HG03045 (cell line): Measurements from ENCODE around the gene RND2.
"Not testable (repeated sequence)": the region's sequence is repeated elsewhere in the genome, so short reads cannot be mapped to it uniquely, and the experiment has no call there.

Experiments
- ATAC-seq: cut with Tn5 transposase; IDR thresholded peaks from one replicate; pipeline ENCODE4 v1.9.1; 2021; ENCODE audit warnings: mild to moderate bottlenecking, moderate library complexity; ENCODE audit not compliant: unreplicated experiment

Gene RND2

GRCh38 chr17:43024407-43025289, at the start of gene RND2:
TSS of gene RND2 (plus strand) at chr17:43025231. CDS start at chr17:43025348, 117 bp downstream.
- ATAC-seq: no peak

- no peak for ATAC-seq
Observed at GRCh38 chr17:42975265-42975664, 49.8 kb upstream of the RND2 start.

GRCh38 chr17:42975701-42976100, 49.3 kb upstream of the RND2 start:
- ATAC-seq: not testable (repeated sequence)

GRCh38 chr17:42979511-42980273, 45.3 kb upstream of the RND2 start, which contains the start of gene PTGES3L:
TSS of gene PTGES3L (minus strand) at chr17:42980080. CDS start at chr17:42980053, 27 bp downstream.
- no peak for ATAC-seq

DNA sequence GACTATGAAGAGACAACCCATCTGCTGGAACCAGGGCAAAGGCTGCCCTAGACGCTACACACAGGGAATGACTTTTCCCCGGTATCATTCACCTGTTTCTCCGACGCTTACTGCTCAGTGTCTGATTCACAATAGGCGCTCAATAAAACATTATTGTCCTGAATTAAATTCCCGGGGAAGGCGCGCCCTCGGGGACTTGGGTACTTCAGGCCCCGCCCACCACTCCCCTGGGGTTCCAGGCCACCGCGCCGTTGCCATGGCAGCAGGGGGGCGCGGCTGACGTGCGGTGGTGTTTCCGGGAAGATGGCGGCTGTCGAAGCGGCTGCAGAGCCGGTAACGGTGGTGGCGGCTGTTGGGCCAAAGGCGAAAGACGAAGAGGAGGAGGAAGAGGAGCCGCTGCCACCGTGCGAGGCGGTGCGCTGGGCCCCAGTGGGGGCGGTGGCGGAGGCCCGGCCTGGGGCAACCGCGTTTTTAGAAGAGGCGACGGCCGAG, 44.7 kb upstream of the RND2 start, which contains the start of gene RUNDC1:
RUNDC1 (plus strand) TSS at position 292 of the 492 bp plus-strand sequence; CDS start at position 304, 12 bp downstream.
- peak; percentile 60 for ATAC-seq

DNA sequence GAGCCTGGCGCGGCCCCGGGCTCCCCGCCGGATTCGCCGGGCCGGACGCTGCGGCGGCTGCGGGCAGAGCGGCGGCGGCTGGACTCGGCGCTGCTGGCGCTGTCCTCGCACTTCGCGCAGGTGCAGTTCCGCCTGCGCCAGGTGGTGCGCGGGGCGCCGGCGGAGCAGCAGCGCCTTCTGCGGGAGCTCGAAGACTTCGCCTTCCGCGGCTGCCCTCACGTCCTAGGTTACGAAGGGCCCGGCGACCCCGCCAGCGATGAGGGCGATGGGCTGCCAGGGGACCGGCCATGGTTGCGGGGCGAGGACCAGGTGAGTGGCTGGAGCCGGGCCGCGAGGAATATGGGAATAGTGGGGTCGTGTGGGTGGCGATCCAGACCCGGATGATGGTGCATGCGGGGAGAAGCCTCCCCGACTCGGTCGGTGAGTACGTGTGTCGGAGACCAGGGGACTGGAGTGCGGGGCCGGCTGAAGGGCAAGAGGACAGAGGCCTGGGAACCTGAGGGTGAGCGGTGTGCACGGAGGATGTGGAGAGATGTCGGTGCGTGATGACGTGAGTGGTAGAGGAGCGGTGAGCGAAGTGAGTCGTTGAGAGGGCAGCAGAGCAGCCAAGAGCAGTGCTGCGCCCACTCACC, 44.1 kb upstream of the RND2 start:
- ATAC-seq: peak; percentile 45

DNA sequence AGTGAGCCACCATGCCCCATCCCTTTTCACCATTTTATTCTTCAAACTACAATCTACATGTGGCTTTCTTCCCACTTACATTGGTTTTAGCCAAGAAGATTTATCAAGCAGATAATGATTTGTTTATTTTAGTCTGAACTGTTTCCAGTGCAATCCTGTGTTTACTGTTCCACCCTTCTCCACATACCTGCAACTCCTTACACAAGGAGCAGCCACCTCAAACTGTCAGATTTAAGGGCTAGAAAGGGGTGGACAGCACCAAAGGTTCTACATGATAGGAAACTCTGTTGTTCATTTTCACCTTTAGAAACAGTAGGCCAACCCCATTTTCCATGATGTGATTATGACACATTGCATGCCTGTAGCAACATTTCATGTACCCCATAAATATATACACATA, 42.8 kb upstream of the RND2 start:
- no peak for ATAC-seq

- ATAC-seq: no peak
Observed at GRCh38 chr17:42985225-42985624, 39.8 kb upstream of the RND2 start.

GRCh38 chr17:42989141-42989540, 35.9 kb upstream of the RND2 start:
- no peak for ATAC-seq

DNA sequence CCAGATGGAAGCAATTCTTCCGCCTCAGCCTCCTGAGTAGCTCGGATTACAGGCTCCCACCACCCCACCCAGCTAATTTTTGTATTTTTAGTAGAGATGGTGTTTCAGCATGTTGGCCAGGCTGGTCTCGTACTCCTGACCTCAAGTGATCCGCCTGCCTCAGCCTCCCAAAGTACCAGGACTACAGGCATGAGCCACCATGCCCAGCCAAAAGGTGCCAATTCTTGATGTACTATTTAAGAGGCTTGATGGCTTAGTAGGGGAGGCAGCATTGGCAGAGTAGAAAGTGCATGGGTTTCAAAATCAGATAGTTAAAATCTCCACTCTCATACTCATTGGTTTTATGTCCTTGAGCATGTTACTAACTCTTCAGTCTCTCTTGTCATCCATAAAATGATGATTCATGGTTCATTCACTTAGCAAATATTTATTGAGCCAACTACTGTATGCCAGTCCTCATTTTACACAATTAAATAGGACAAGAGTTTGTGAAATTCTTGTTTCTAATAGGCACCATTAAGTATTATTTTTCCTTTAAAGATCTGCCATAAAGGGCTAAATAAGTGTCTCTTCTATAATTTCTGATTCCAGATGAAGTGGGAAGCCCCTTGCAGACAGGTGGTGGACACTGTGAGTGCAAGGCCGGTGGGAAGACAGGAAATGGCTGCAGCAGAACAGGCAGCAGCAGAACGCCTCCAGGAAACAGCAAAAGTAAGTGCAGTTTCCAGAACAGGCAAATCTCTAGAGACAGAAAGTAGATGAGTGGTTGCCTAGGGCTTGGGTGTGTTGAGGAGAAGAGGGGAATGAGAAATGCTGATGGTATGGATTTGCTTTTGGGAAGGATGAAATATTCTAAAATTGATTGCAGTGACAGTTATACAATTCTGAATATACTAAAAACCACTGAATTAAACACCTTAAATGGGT, 35.0 kb upstream of the RND2 start:
- no peak for ATAC-seq

- ATAC-seq: no peak
Observed at GRCh38 chr17:42991471-42991870, 33.6 kb upstream of the RND2 start.

GRCh38 chr17:42992872-42993271, 32.2 kb upstream of the RND2 start:
- ATAC-seq: no peak

- not testable (repeated sequence) for ATAC-seq
Observed at GRCh38 chr17:42993913-42994312, 31.1 kb upstream of the RND2 start.

- no peak for ATAC-seq
Observed at GRCh38 chr17:42997390-42997983, 27.5 kb upstream of the RND2 start.

GRCh38 chr17:42997984-42998938, 26.8 kb upstream of the RND2 start, which contains the start of gene RPL27:
TSS of gene RPL27 (plus strand) at chr17:42998419. CDS start at chr17:42998751, 332 bp downstream.
- ATAC-seq: peak; percentile 90

GRCh38 chr17:42999003-42999525, 26.0 kb upstream of the RND2 start:
- ATAC-seq: no peak

DNA sequence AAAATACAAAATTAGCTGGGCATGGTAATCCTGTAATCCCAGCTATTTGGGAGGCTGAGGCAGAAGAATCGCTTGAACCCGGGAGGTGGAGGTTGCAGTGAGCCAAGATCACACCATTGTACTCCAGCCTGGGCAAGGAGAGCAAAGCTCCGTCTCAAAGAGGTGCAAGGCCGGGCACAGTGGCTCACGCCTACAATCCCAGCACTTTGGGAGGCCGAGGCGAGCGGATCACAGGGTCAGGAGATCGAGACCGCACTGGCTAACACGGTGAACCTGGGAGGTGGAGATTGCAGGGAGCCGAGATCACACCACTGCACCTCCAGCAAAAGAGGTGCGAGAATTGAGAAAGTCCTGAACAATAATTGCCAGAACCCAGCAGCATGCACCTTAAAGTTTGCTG, 24.1 kb upstream of the RND2 start:
- ATAC-seq: not testable (repeated sequence)

DNA sequence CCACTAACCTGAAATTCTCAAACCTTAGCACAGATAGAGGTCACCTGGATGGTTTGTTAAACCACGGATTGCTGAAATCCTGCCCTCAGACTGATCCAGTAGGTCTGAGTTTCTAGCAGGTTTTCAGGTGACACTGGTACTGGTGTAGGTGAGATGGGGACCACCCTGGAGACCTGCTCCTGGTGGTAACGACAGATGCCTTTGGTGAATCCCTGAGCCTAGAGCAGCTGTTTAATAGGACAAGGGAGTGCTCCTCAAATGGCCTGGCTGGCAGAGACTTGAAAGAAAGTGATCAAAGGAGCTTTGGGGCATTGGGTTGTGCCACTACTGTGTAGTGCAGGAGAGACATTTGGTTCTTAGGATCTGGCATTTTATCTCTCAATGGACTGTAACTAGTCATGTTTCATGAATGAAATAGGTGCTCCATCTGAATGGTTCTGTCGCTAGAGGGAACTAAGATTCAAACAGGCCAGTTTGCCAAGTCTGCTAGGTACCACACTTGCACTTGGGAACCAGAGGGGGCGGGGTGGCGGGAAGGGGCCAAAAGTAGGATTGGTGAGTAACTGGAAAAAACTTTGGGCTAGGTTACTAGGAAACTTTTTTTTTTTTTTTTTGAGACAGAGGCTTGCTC, 21.4 kb upstream of the RND2 start:
- ATAC-seq: no peak
